Endodermal cell (in vitro differentiated cells): Measurements from ENCODE around the gene AGXT. TPM values are rescaled to one million over a fixed set of nuclear protein-coding genes. Genes with fewer than 3 reads are reported as not detected.

Experiments
- DNase-seq: peaks from one replicate; pipeline ENCODE4 v3.0.0-alpha.2; 2017
- H3K27ac ChIP-seq: 2 replicates; pipeline ENCODE4 v1.5.1; 2013; ENCODE audit warnings: mild to moderate bottlenecking, low read depth, low read length, moderate library complexity
- H3K27me3 ChIP-seq: 2 replicates; pipeline ENCODE4 v1.6.1; 2013; ENCODE audit warnings: mild to moderate bottlenecking, low read length, moderate library complexity; ENCODE audit not compliant: insufficient read depth, control insufficient read depth, poor library complexity, severe bottlenecking
- H3K36me3 ChIP-seq: 2 replicates; pipeline ENCODE4 v1.7.0; 2013; ENCODE audit warnings: mild to moderate bottlenecking, low read length, moderate library complexity; ENCODE audit not compliant: control insufficient read depth, insufficient read depth
- H3K4me1 ChIP-seq: one replicate; pipeline ENCODE4 v1.7.0; 2013; ENCODE audit warnings: low read length; ENCODE audit not compliant: control insufficient read depth, insufficient read depth
- H3K4me3 ChIP-seq: 2 replicates; pipeline ENCODE4 v1.5.1; 2013; ENCODE audit warnings: mild to moderate bottlenecking, low read length, moderate library complexity
- H3K9ac ChIP-seq: 2 replicates; pipeline ENCODE4 v1.6.1; 2013; ENCODE audit warnings: mild to moderate bottlenecking, low read length, moderate library complexity; ENCODE audit not compliant: poor library complexity, severe bottlenecking; ENCODE audit errors: extremely low read depth
- H3K9me3 ChIP-seq: 2 replicates; pipeline ENCODE4 v1.6.1; 2013; ENCODE audit warnings: mild to moderate bottlenecking, low read length, moderate library complexity; ENCODE audit not compliant: control insufficient read depth
- H3K27ac Mint-ChIP-seq: 2 replicates; pipeline ENCODE4 v1.8.0; 2020; ENCODE audit warnings: mixed read lengths
- H3K27me3 Mint-ChIP-seq: 2 replicates; pipeline ENCODE4 v1.8.0; 2021; ENCODE audit warnings: mild to moderate bottlenecking, mixed read lengths; ENCODE audit not compliant: insufficient read depth
- H3K36me3 Mint-ChIP-seq: 2 replicates; pipeline ENCODE4 v1.8.0; 2020; ENCODE audit warnings: low read depth, mixed read lengths
- H3K4me1 Mint-ChIP-seq: 2 replicates; pipeline ENCODE4 v1.8.0; 2020; ENCODE audit warnings: mixed read lengths
- H3K4me3 Mint-ChIP-seq: 2 replicates; pipeline ENCODE4 v1.8.0; 2020; ENCODE audit warnings: mild to moderate bottlenecking, moderate library complexity, mixed read lengths
- H3K9me3 Mint-ChIP-seq: 2 replicates; pipeline ENCODE4 v1.8.0; 2020; ENCODE audit warnings: mild to moderate bottlenecking, mixed read lengths
- CTCF ChIP-seq: fragments of 200-600 bp; sonication (generic); conservative IDR thresholded peaks from 2 replicates; pipeline ENCODE4 v1.5.0; 2021; ENCODE audit warnings: antibody characterized with exemption, mild to moderate bottlenecking
- WGBS, 2 experiments: methylation state at CpG; one replicate each; pipeline versions ENCODE4 v1.1.5 to v1.1.7; 2013; ENCODE audit warnings: missing lambda C conversion rate in 2 of 2, mixed read lengths in 1 of 2; ENCODE audit not compliant: insufficient coverage in 1 of 2, insufficient read length in 1 of 2; 5-methylcytosine and 5-hydroxymethylcytosine counted together
- total RNA-seq, 2 donors: library from RNA; stranded (reverse); fragmentation: NEBNext Ultra II Directional in 1 of 2; extraction: Animal tissue kit (Norgen Biotek cat#: 25700) in 1 of 2; gene quantifications; 2 replicates in 1 of 2; 3 replicates in 1 of 2; pipeline ENCODE4 v1.2.1, GENCODE V29; 2021

AGXT gene
- total RNA-seq, 2 donors from 2014 or later, result 0.31 TPM; not detected in 1

GRCh38 chr2:240891492-240892340 is 23.1 kb downstream of the AGXT start:
- WGBS, 2 experiments, result 92 to 93% methylated on average over 9 to 20 of the region's 20 CpGs
- peaks cover 2% of the 10 kb centered on the region for H3K4me1 Mint-ChIP-seq
- no peak overlapping the region for H3K27ac Mint-ChIP-seq
- no peaks in the 10 kb centered on the region for H3K27me3 Mint-ChIP-seq
- no peaks in the 10 kb centered on the region for H3K36me3 ChIP-seq
- DNase-seq, result no peak
- no peaks in the 10 kb centered on the region for H3K9me3 ChIP-seq
- H3K4me3 ChIP-seq, result no peak overlapping the region
- no peaks in the 10 kb centered on the region for H3K9me3 Mint-ChIP-seq
- no peaks in the 10 kb centered on the region for H3K27me3 ChIP-seq
- H3K4me1 ChIP-seq, result no peaks in the 10 kb centered on the region
- H3K4me3 Mint-ChIP-seq, result no peak overlapping the region
- no peak overlapping the region for H3K27ac ChIP-seq
- no peaks in the 10 kb centered on the region for H3K36me3 Mint-ChIP-seq
- TF ChIP-seq CTCF, result no peak
- H3K9ac ChIP-seq, result no peak overlapping the region

GRCh38 chr2:240892356-240892755 is 23.7 kb downstream of the AGXT start:
- DNase-seq, result no peak
- no peaks in the 10 kb centered on the region for H3K36me3 ChIP-seq
- H3K27ac ChIP-seq, result no peak overlapping the region
- no peaks in the 10 kb centered on the region for H3K9me3 Mint-ChIP-seq
- H3K27ac Mint-ChIP-seq, result no peak overlapping the region
- 94 to 95% methylated on average over 9 of the region's 9 CpGs for WGBS, 2 experiments
- H3K4me1 ChIP-seq, result no peaks in the 10 kb centered on the region
- no peak for TF ChIP-seq CTCF
- no peak overlapping the region for H3K4me3 ChIP-seq
- no peaks in the 10 kb centered on the region for H3K9me3 ChIP-seq
- no peaks in the 10 kb centered on the region for H3K27me3 ChIP-seq
- no peak overlapping the region for H3K9ac ChIP-seq
- H3K4me1 Mint-ChIP-seq, result peaks cover 2% of the 10 kb centered on the region
- H3K27me3 Mint-ChIP-seq, result no peaks in the 10 kb centered on the region
- no peaks in the 10 kb centered on the region for H3K36me3 Mint-ChIP-seq
- H3K4me3 Mint-ChIP-seq, result no peak overlapping the region

GRCh38 chr2:240892925-240893324 is 24.3 kb downstream of the AGXT start:
- no peaks in the 10 kb centered on the region for H3K9me3 ChIP-seq
- H3K4me1 ChIP-seq, result no peaks in the 10 kb centered on the region
- DNase-seq, result no peak
- Mint-ChIP-seq H3K4me3 (no peak overlapping the region), H3K36me3 (no peaks in the 10 kb centered on the region), H3K27ac (no peak overlapping the region), H3K4me1 (peaks cover 2% of the 10 kb centered on the region), H3K27me3 (no peaks in the 10 kb centered on the region), H3K9me3 (no peaks in the 10 kb centered on the region)
- H3K27ac ChIP-seq, result no peak overlapping the region
- no peaks in the 10 kb centered on the region for H3K27me3 ChIP-seq
- H3K36me3 ChIP-seq, result no peaks in the 10 kb centered on the region
- no peak for TF ChIP-seq CTCF
- H3K4me3 ChIP-seq, result no peak overlapping the region
- no peak overlapping the region for H3K9ac ChIP-seq
- 87 to 94% methylated on average over 5 to 12 of the region's 12 CpGs for WGBS, 2 experiments
